Neural crest cell (in vitro differentiated cells): ENCODE data around the gene ZGPAT. TPM values are rescaled to one million over a fixed set of nuclear protein-coding genes. Genes with fewer than 3 reads are reported as not detected.
A peak's percentile ranks its signal among the peaks of the same experiment; 100 is the strongest.

Experiments
- DNase-seq: peaks from one replicate; pipeline ENCODE4 v3.0.0; 2021; ENCODE audit warnings: low read depth, mixed read lengths, low spot score
- H3K27ac Mint-ChIP-seq: one replicate; pipeline ENCODE4 v1.8.0; 2021; ENCODE audit warnings: mild to moderate bottlenecking, mixed read lengths; ENCODE audit not compliant: unreplicated experiment
- H3K27me3 Mint-ChIP-seq: 2 replicates; pipeline ENCODE4 v1.8.0; 2021; ENCODE audit warnings: low read depth, mild to moderate bottlenecking, mixed read lengths
- H3K36me3 Mint-ChIP-seq: 2 replicates; pipeline ENCODE4 v1.8.0; 2021; ENCODE audit warnings: low read depth, mild to moderate bottlenecking, mixed read lengths
- H3K4me1 Mint-ChIP-seq: 2 replicates; pipeline ENCODE4 v1.8.0; 2021; ENCODE audit warnings: mixed read lengths
- H3K4me3 Mint-ChIP-seq: one replicate; pipeline ENCODE4 v1.8.0; 2021; ENCODE audit warnings: mild to moderate bottlenecking, mixed read lengths
- H3K9me3 Mint-ChIP-seq: 2 replicates; pipeline ENCODE4 v1.8.0; 2021; ENCODE audit warnings: mixed read lengths
- CTCF ChIP-seq: fragments of 200-600 bp; sonication (generic); conservative IDR thresholded peaks from 2 replicates; pipeline ENCODE4 v1.5.0; 2021; ENCODE audit warnings: antibody characterized with exemption, mild to moderate bottlenecking
- total RNA-seq: library from RNA; stranded (reverse); gene quantifications from 2 replicates; pipeline ENCODE4 v1.2.1, GENCODE V29; 2021

The ZGPAT gene
- total RNA-seq, 1 donor from 2014 or later, result 31.3 TPM

- TF ChIP-seq CTCF, result no peak
- Mint-ChIP-seq H3K27me3 (peaks cover 2% of the 10 kb centered on the region), H3K4me3 (peak overlapping the region; percentile 90), H3K9me3 (no peaks in the 10 kb centered on the region), H3K27ac (no peak overlapping the region), H3K36me3 (peaks cover 4% of the 10 kb centered on the region), H3K4me1 (peaks cover 19% of the 10 kb centered on the region)
- DNase-seq, result no peak
Observed at GRCh38 chr20:63705232-63706026, 2.4 kb upstream of the ZGPAT start.

- H3K4me3 Mint-ChIP-seq, result peak overlapping the region; percentile 90
- H3K9me3 Mint-ChIP-seq, result no peaks in the 10 kb centered on the region
- peaks cover 21% of the 10 kb centered on the region for H3K4me1 Mint-ChIP-seq
- H3K36me3 Mint-ChIP-seq, result peaks cover 9% of the 10 kb centered on the region
- no peak overlapping the region for H3K27ac Mint-ChIP-seq
- H3K27me3 Mint-ChIP-seq, result no peaks in the 10 kb centered on the region
- no peak for DNase-seq
- TF ChIP-seq CTCF, result no peak
Observed at GRCh38 chr20:63706027-63706695, 1.7 kb upstream of the ZGPAT start.

GRCh38 chr20:63706852-63707557, 834 bp upstream of the ZGPAT start:
- Mint-ChIP-seq H3K4me1 (peaks cover 21% of the 10 kb centered on the region), H3K27me3 (no peaks in the 10 kb centered on the region), H3K27ac (peak overlapping the region; percentile 65), H3K36me3 (peaks cover 13% of the 10 kb centered on the region), H3K9me3 (no peaks in the 10 kb centered on the region), H3K4me3 (peak overlapping the region; percentile 90)
- TF ChIP-seq CTCF, result peak; percentile 51
- DNase-seq, result no peak

- Mint-ChIP-seq H3K4me3 (peak overlapping the region; percentile 72), H3K27ac (no peak overlapping the region), H3K36me3 (peaks cover 19% of the 10 kb centered on the region), H3K4me1 (peaks cover 24% of the 10 kb centered on the region), H3K9me3 (peaks cover 4% of the 10 kb centered on the region), H3K27me3 (no peaks in the 10 kb centered on the region)
- DNase-seq, result no peak
- no peak for TF ChIP-seq CTCF
Observed at GRCh38 chr20:63708301-63709148, 686 bp downstream of the ZGPAT start.

- peak overlapping the region; percentile 72 for H3K4me3 Mint-ChIP-seq
- no peak for TF ChIP-seq CTCF
- H3K4me1 Mint-ChIP-seq, result peaks cover 24% of the 10 kb centered on the region
- no peaks in the 10 kb centered on the region for H3K27me3 Mint-ChIP-seq
- peaks cover 4% of the 10 kb centered on the region for H3K9me3 Mint-ChIP-seq
- no peak for DNase-seq
- peaks cover 22% of the 10 kb centered on the region for H3K36me3 Mint-ChIP-seq
- H3K27ac Mint-ChIP-seq, result no peak overlapping the region
Observed at GRCh38 chr20:63709149-63709527, 1.3 kb downstream of the ZGPAT start.
